Activated B cell treated with CpG ODN at 0.5 μM for 24 hours (primary cell): ENCODE data around the gene SPOCD1. TPM values are rescaled to one million over a fixed set of nuclear protein-coding genes. Genes with fewer than 3 reads are reported as not detected.
A peak's percentile ranks its signal among the peaks of the same experiment; 100 is the strongest.

Experiments
- ATAC-seq: fragments of 200-7000 bp; cut with Tn5 transposase; one replicate; pipeline ENCODE4 v1.10.0; 2021; ENCODE audit warnings: low read depth, mild to moderate bottlenecking, moderate library complexity
- CTCF ChIA-PET: fragments of 350-600 bp; sonication (Branson Sonifier 250); formaldehyde crosslinking; loops from one replicate; lab custom pipeline; 2021; ENCODE audit warnings: antibody characterized with exemption; lab: Charles Lee
- POLR2A ChIA-PET: fragments of 350-600 bp; sonication (Branson Sonifier 250); formaldehyde crosslinking; loops from one replicate; lab custom pipeline; 2021; ENCODE audit warnings: antibody characterized with exemption; lab: Charles Lee
- DNase-seq: peaks from one replicate; pipeline ENCODE4 v3.0.0; 2022
- H3K27ac Mint-ChIP-seq: one replicate; pipeline ENCODE4 v1.8.0; 2020; ENCODE audit warnings: mixed read lengths
- H3K27me3 Mint-ChIP-seq: one replicate; pipeline ENCODE4 v1.8.0; 2021; ENCODE audit warnings: mixed read lengths
- H3K36me3 Mint-ChIP-seq: one replicate; pipeline ENCODE4 v1.8.0; 2021; ENCODE audit warnings: low read depth, mixed read lengths
- H3K4me1 Mint-ChIP-seq: one replicate; pipeline ENCODE4 v1.8.0; 2021; ENCODE audit warnings: mixed read lengths
- H3K4me3 Mint-ChIP-seq: one replicate; pipeline ENCODE4 v1.8.0; 2020; ENCODE audit warnings: mild to moderate bottlenecking, mixed read lengths
- H3K9me3 Mint-ChIP-seq: one replicate; pipeline ENCODE4 v1.8.0; 2020; ENCODE audit warnings: mixed read lengths
- intact Hi-C: fragments of 100-400 bp; cut with micrococcal nuclease; formaldehyde crosslinking; loops from one replicate; pipeline ENCODE4 v1.15.1; 2024
- total RNA-seq: library from RNA; stranded (reverse); gene quantifications from 2 replicates; pipeline ENCODE4 v1.2.3, GENCODE V29; 2022
- TF ChIP-seq, protein P1 (sequence below): fragments of 200-600 bp; IDR thresholded peaks from one replicate; pipeline ENCODE4 v1.8.0; 2022; ENCODE audit warnings: antibody characterized with exemption, mild to moderate bottlenecking

Gene SPOCD1
- total RNA-seq, 1 donor from 2014 or later: not detected

GRCh38 chr1:31797216-31797615 lies 18.6 kb downstream of the SPOCD1 start:
- intact Hi-C loops: no loop called here
- Mint-ChIP-seq H3K4me3 (no peak overlapping the region), H3K9me3 (no peaks in the 10 kb centered on the region), H3K36me3 (no peaks in the 10 kb centered on the region), H3K4me1 (peaks cover 14% of the 10 kb centered on the region), H3K27ac (no peak overlapping the region), H3K27me3 (peaks cover 18% of the 10 kb centered on the region)
- ATAC-seq (no peak), DNase-seq (no peak)
- ChIA-PET POLR2A (no interaction called here), CTCF (interaction anchor here (1.0 kb wide), 1 partner anchor 133 kb away, joined by 3 read pairs; no protein-coding TSS in a partner anchor)
- TF ChIP-seq, protein P1, sequence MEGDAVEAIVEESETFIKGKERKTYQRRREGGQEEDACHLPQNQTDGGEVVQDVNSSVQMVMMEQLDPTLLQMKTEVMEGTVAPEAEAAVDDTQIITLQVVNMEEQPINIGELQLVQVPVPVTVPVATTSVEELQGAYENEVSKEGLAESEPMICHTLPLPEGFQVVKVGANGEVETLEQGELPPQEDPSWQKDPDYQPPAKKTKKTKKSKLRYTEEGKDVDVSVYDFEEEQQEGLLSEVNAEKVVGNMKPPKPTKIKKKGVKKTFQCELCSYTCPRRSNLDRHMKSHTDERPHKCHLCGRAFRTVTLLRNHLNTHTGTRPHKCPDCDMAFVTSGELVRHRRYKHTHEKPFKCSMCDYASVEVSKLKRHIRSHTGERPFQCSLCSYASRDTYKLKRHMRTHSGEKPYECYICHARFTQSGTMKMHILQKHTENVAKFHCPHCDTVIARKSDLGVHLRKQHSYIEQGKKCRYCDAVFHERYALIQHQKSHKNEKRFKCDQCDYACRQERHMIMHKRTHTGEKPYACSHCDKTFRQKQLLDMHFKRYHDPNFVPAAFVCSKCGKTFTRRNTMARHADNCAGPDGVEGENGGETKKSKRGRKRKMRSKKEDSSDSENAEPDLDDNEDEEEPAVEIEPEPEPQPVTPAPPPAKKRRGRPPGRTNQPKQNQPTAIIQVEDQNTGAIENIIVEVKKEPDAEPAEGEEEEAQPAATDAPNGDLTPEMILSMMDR: no peak

DNA sequence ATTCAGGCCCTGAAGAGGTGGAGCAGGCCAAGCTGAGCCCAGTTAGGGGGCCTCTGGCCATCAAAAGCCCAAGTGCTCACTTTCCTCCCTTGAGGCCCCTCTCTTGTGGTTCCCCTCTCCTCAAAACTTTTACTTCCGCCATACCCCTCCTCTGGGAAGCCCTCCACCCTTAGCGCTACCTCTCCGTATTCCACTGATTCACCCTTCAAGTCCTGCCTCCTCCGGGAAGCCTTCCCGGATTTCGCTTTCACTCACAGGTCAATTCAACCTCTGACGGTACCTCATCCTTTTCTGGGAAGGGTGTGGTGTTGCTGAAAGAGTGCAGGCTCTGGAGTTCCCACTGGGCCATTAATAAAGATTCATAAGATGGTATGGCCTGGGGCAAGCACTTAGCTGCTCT lies 19.1 kb downstream of the SPOCD1 start:
- Mint-ChIP-seq H3K9me3 (no peaks in the 10 kb centered on the region), H3K27me3 (peaks cover 18% of the 10 kb centered on the region), H3K4me1 (peaks cover 11% of the 10 kb centered on the region), H3K4me3 (no peak overlapping the region), H3K27ac (no peak overlapping the region), H3K36me3 (no peaks in the 10 kb centered on the region)
- CTCF ChIA-PET: no interaction called here
- intact Hi-C loops: no loop called here
- TF ChIP-seq, protein P1: no peak
- ATAC-seq (no peak), DNase-seq (no peak)
- POLR2A ChIA-PET: no interaction called here

GRCh38 chr1:31795801-31796621 lies 19.8 kb downstream of the SPOCD1 start:
- Mint-ChIP-seq H3K27me3 (peaks cover 18% of the 10 kb centered on the region), H3K9me3 (no peaks in the 10 kb centered on the region), H3K4me3 (no peak overlapping the region), H3K27ac (no peak overlapping the region), H3K36me3 (no peaks in the 10 kb centered on the region), H3K4me1 (peaks cover 5% of the 10 kb centered on the region)
- intact Hi-C loops: no loop called here
- POLR2A ChIA-PET: no interaction called here
- TF ChIP-seq, protein P1: no peak
- CTCF ChIA-PET: no interaction called here
- DNase-seq: peak; percentile 9
- no peak for ATAC-seq

- no peaks in the 10 kb centered on the region for H3K36me3 Mint-ChIP-seq
- POLR2A ChIA-PET: no interaction called here
- no peaks in the 10 kb centered on the region for H3K9me3 Mint-ChIP-seq
- no peak overlapping the region for H3K4me3 Mint-ChIP-seq
- intact Hi-C loops: no loop called here
- H3K4me1 Mint-ChIP-seq: no peaks in the 10 kb centered on the region
- CTCF ChIA-PET: no interaction called here
- ATAC-seq: no peak
- no peak overlapping the region for H3K27ac Mint-ChIP-seq
- H3K27me3 Mint-ChIP-seq: peaks cover 15% of the 10 kb centered on the region
- TF ChIP-seq, protein P1: no peak
- peak; percentile 3 for DNase-seq
Observed at GRCh38 chr1:31795096-31795675, 20.6 kb downstream of the SPOCD1 start.

DNA sequence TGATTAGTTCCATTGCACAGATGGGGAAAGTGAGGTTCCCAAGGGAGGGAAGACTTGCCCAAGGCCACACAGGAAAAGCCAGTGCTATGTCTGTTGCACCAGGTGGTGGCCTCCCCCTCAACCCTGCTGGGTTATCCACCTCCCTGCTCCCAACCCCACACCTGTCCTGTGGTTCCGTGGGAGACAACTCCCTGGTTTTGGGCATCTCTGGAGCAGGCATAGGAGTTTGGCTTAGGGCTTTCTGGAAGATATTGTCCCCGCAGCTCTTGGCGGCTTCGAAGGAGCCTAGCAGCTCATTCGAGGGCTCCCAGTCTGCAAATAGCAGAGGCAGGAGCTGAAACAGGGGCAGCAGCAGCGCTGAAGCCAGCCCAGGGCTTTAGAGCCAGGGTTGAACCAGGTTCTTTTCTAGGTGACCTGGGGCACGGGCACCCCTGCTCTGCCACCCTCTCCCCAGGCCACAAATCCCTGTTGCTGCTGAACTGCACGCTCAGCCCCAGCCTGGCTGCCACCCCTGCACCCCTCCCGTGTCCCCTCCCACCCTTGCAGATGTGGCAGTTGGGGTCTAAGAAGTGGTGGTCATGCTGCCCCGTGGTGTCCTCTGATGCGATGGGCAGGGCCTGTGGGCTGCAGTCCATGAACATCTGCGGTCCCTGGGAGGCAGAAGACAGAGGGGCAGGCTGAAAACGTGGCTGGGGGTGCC lies 22.1 kb downstream of the SPOCD1 start:
- no peak overlapping the region for H3K27ac Mint-ChIP-seq
- no peak overlapping the region for H3K4me3 Mint-ChIP-seq
- TF ChIP-seq, protein P1: no peak
- DNase-seq: peak; percentile 14
- peaks cover 15% of the 10 kb centered on the region for H3K27me3 Mint-ChIP-seq
- H3K9me3 Mint-ChIP-seq: no peaks in the 10 kb centered on the region
- ATAC-seq: no peak
- ChIA-PET CTCF (no interaction called here), POLR2A (no interaction called here)
- intact Hi-C loops: no loop called here
- no peaks in the 10 kb centered on the region for H3K36me3 Mint-ChIP-seq
- peaks cover 5% of the 10 kb centered on the region for H3K4me1 Mint-ChIP-seq
